Right lung (tissue), 5 donors: Measurements from ENCODE around the gene MAPKAP1. TPM values are rescaled to one million over a fixed set of nuclear protein-coding genes. Genes with fewer than 3 reads are reported as not detected.

Source experiments
- DNase-seq, 2 donors: peaks; one replicate each; pipeline ENCODE4 v3.0.0-alpha.2; 2013
- polyA plus RNA-seq, 5 donors: library from polyadenylated mRNA; unstranded; fragments of 120-200 nt; gene quantifications; one replicate each; pipeline versions ENCODE4 v1.2.1 to v1.2.3, GENCODE V29; 2013; ENCODE audit warnings: inconsistent platforms in 1 of 5, low replicate concordance in 1 of 5; ENCODE audit not compliant: insufficient read length in 5 of 5, insufficient read depth in 1 of 5

MAPKAP1 gene
- polyA plus RNA-seq, 5 donors = 55.7 to 66.6 (median 60.1) TPM

- no peak for DNase-seq
These were observed 169.4 kb downstream of the MAPKAP1 start for GRCh38 chr9:125537442-125538091.

GRCh38 chr9:125536776-125537175 lies 170.2 kb downstream of the MAPKAP1 start:
- no peak for DNase-seq

GRCh38 chr9:125536167-125536772 lies 170.7 kb downstream of the MAPKAP1 start:
- no peak for DNase-seq

GRCh38 chr9:125534971-125535701 lies 171.9 kb downstream of the MAPKAP1 start:
- DNase-seq = no peak

GRCh38 chr9:125532812-125533594 lies 174.0 kb downstream of the MAPKAP1 start:
- DNase-seq = no peak

- no peak for DNase-seq
These were observed 174.6 kb downstream of the MAPKAP1 start for GRCh38 chr9:125532412-125532811.

GRCh38 chr9:125529589-125530515 lies 177.2 kb downstream of the MAPKAP1 start:
- no peak for DNase-seq

GRCh38 chr9:125529107-125529506 lies 177.9 kb downstream of the MAPKAP1 start:
- no peak for DNase-seq

- no peak for DNase-seq
These were observed 179.5 kb downstream of the MAPKAP1 start for GRCh38 chr9:125527471-125528002.

GRCh38 chr9:125525921-125526631 lies 180.9 kb downstream of the MAPKAP1 start:
- peak; percentile 38 to 57 for DNase-seq

GRCh38 chr9:125524583-125525355 lies 182.2 kb downstream of the MAPKAP1 start:
- no peak for DNase-seq

- no peak for DNase-seq
These were observed 183.3 kb downstream of the MAPKAP1 start for GRCh38 chr9:125523681-125524080.

GRCh38 chr9:125522328-125522725 lies 184.7 kb downstream of the MAPKAP1 start:
- DNase-seq = no peak

- no peak for DNase-seq
These were observed 185.3 kb downstream of the MAPKAP1 start for GRCh38 chr9:125521462-125522327.

GRCh38 chr9:125519734-125520133 lies 187.3 kb downstream of the MAPKAP1 start:
- no peak for DNase-seq

GRCh38 chr9:125517577-125517976 lies 189.4 kb downstream of the MAPKAP1 start:
- no peak for DNase-seq

- DNase-seq = no peak
These were observed 190.7 kb downstream of the MAPKAP1 start for GRCh38 chr9:125515983-125516940.
